OCI-LY3 (cell line): ENCODE measurements around the gene CCDC170.

Experiments
- H2AFZ ChIP-seq: fragments of 200-600, 300-600 bp; shearing (Covaris generic); 2 replicates; pipeline ENCODE4 v1.6.0; 2014; ENCODE audit warnings: antibody characterized with exemption, low read depth, low read length
- H3K27ac ChIP-seq: fragments of 200-600, 300-600 bp; sonication (generic); 2 replicates; pipeline ENCODE4 v1.5.1; 2014; ENCODE audit warnings: mild to moderate bottlenecking, low read length, moderate library complexity, mixed read lengths
- H3K27me3 ChIP-seq: fragments of 200-600, 300-600 bp; sonication (generic); 2 replicates; pipeline ENCODE4 v1.6.1; 2014; ENCODE audit warnings: low read depth, low read length, mixed read lengths
- H3K36me3 ChIP-seq: fragments of 200-600, 300-600 bp; sonication (generic); replicated peaks from 2 replicates; pipeline ENCODE3; 2014; ENCODE audit warnings: low read depth, low read length, mixed read lengths
- H3K4me1 ChIP-seq: fragments of 300-600, 200-600 bp; sonication (generic); 2 replicates; pipeline ENCODE4 v1.6.1; 2014; ENCODE audit warnings: low read length, mixed read lengths
- H3K4me2 ChIP-seq: fragments of 200-600, 300-600 bp; sonication (generic); 2 replicates; pipeline ENCODE4 v1.6.1; 2014; ENCODE audit warnings: low read length, mixed read lengths
- H3K4me3 ChIP-seq: fragments of 300-600, 200-600 bp; sonication (generic); 2 replicates; pipeline ENCODE4 v1.5.1; 2014; ENCODE audit warnings: antibody characterized with exemption, mild to moderate bottlenecking, low read length, moderate library complexity
- H3K79me2 ChIP-seq: fragments of 300-600, 200-600 bp; shearing (Covaris generic); 2 replicates; pipeline ENCODE4 v1.6.1; 2014; ENCODE audit warnings: mild to moderate bottlenecking, low read length, mixed read lengths
- H3K9ac ChIP-seq: fragments of 300-600, 200-600 bp; shearing (Covaris generic); 2 replicates; pipeline ENCODE4 v1.6.0; 2014; ENCODE audit warnings: mild to moderate bottlenecking, low read length, moderate library complexity
- H3K9me3 ChIP-seq: fragments of 200-600, 300-600 bp; shearing (Covaris generic); 2 replicates; pipeline ENCODE4 v1.6.1; 2014; ENCODE audit warnings: low read length, mixed read lengths; ENCODE audit not compliant: insufficient read depth
- H4K20me1 ChIP-seq: fragments of 200-600, 300-600 bp; sonication (generic); 2 replicates; pipeline ENCODE4 v1.6.1; 2016; ENCODE audit warnings: low read length, mixed read lengths; ENCODE audit not compliant: insufficient read depth
- EZH2phosphoT487 ChIP-seq: fragments of 200-600 bp; shearing (Covaris generic); IDR thresholded peaks from 2 replicates; pipeline ENCODE4 v1.6.1; 2018; ENCODE audit warnings: antibody characterized with exemption, mixed run types, low read depth
- TF ChIP-seq, protein P1 (sequence below): fragments of 200-600, 300-600 bp; sonication (generic); IDR thresholded peaks from 2 replicates; pipeline ENCODE4 v1.5.1; 2014; ENCODE audit warnings: antibody characterized with exemption, low read length, low read depth

The CCDC170 gene

GRCh38 chr6:151624071-151624470 lies 130.3 kb downstream of the CCDC170 start:
- Histone ChIP-seq H4K20me1 (no peaks in the 10 kb centered on the region), H3K4me2 (no peak overlapping the region), H3K9ac (no peak overlapping the region), H2AFZ (no peak overlapping the region), H3K27ac (no peak overlapping the region), H3K9me3 (no peaks in the 10 kb centered on the region), H3K27me3 (no peaks in the 10 kb centered on the region), H3K4me3 (no peak overlapping the region), H3K36me3 (no peaks in the 10 kb centered on the region), H3K4me1 (peaks cover 10% of the 10 kb centered on the region), H3K79me2 (no peaks in the 10 kb centered on the region)
- TF ChIP-seq, protein P1, sequence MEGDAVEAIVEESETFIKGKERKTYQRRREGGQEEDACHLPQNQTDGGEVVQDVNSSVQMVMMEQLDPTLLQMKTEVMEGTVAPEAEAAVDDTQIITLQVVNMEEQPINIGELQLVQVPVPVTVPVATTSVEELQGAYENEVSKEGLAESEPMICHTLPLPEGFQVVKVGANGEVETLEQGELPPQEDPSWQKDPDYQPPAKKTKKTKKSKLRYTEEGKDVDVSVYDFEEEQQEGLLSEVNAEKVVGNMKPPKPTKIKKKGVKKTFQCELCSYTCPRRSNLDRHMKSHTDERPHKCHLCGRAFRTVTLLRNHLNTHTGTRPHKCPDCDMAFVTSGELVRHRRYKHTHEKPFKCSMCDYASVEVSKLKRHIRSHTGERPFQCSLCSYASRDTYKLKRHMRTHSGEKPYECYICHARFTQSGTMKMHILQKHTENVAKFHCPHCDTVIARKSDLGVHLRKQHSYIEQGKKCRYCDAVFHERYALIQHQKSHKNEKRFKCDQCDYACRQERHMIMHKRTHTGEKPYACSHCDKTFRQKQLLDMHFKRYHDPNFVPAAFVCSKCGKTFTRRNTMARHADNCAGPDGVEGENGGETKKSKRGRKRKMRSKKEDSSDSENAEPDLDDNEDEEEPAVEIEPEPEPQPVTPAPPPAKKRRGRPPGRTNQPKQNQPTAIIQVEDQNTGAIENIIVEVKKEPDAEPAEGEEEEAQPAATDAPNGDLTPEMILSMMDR: no peak
- no peak for TF ChIP-seq EZH2phosphoT487

- TF ChIP-seq, protein P1: no peak
- no peak for TF ChIP-seq EZH2phosphoT487
- H3K79me2 ChIP-seq: no peaks in the 10 kb centered on the region
- no peak overlapping the region for H3K9ac ChIP-seq
- peaks cover 10% of the 10 kb centered on the region for H3K4me1 ChIP-seq
- no peaks in the 10 kb centered on the region for H3K9me3 ChIP-seq
- H3K27ac ChIP-seq: no peak overlapping the region
- H3K36me3 ChIP-seq: no peaks in the 10 kb centered on the region
- H3K4me2 ChIP-seq: no peak overlapping the region
- H2AFZ ChIP-seq: no peak overlapping the region
- H4K20me1 ChIP-seq: no peaks in the 10 kb centered on the region
- no peaks in the 10 kb centered on the region for H3K27me3 ChIP-seq
- no peak overlapping the region for H3K4me3 ChIP-seq
These were observed 130.7 kb downstream of the CCDC170 start for GRCh38 chr6:151624481-151624880.

DNA sequence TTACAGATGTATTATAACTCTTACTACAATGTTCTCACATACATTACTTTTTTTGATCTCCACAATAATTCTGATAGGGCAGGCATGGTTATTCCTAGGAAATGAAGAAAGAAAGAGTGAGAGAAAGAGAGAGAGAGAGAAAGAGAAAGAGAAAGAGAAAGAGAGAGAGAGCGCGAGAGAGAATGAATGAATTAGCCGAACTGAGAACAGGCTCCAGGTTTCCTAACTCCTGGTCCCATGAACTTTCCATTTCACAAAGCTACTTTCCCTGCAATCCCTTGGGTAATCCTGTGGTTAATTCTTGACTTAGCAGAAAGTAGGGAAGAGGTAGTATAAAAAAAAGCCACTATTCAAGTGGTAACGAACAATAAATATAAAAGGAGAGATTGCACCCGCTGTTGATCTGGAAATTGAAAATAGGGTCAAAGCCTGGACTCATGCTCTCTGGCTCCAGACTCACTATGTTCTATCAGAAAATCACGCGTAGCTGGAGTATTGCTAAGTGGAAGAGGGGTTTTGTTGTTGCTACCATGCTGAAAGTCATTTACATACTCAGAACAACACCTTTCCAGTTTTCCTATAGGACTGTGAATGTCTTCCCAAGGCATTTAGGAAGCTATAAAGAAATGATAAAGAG lies 131.2 kb downstream of the CCDC170 start:
- no peak overlapping the region for H2AFZ ChIP-seq
- no peak overlapping the region for H3K4me2 ChIP-seq
- H3K36me3 ChIP-seq: no peaks in the 10 kb centered on the region
- no peak overlapping the region for H3K9ac ChIP-seq
- TF ChIP-seq EZH2phosphoT487: no peak
- TF ChIP-seq, protein P1: no peak
- H4K20me1 ChIP-seq: no peaks in the 10 kb centered on the region
- H3K4me1 ChIP-seq: peaks cover 10% of the 10 kb centered on the region
- no peaks in the 10 kb centered on the region for H3K9me3 ChIP-seq
- no peak overlapping the region for H3K4me3 ChIP-seq
- no peak overlapping the region for H3K27ac ChIP-seq
- no peaks in the 10 kb centered on the region for H3K27me3 ChIP-seq
- H3K79me2 ChIP-seq: no peaks in the 10 kb centered on the region

DNA sequence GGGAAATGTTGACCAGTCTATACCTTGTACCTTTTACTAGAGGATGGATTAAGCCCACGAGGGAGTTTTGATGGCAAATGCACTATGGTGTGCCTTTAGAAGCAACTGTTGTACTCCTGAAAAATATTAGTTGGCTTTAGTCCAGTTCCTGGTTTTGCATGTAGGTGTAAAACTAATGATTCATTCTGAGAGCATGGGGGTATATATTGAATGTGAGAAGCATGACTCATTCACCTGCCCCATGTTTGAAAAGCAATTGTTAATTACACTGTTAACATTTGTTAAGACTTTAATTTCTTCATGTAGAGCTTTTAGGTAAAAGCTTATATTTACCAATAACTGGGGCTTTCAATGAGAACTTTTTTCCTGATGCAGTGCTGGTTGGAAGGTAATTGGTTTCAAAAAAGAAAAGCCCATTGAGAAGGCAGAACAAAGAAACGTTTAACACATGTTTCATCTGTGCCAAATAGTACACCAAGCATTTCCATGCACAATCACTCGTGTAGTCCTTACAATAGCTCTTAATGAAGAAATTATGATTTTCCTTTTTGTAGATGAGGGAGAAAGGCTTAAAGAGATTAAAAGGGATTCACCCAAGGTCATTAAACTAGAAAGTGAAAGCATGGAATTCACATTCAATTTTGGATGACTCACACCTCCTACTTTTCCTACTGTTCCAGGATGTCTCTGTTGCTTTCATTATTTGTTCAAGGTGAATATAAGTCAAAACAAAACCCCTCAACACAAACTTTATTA lies 134.1 kb downstream of the CCDC170 start:
- no peaks in the 10 kb centered on the region for H3K79me2 ChIP-seq
- H2AFZ ChIP-seq: no peak overlapping the region
- no peaks in the 10 kb centered on the region for H4K20me1 ChIP-seq
- peak overlapping the region; percentile 28; the same call in 1 of the 2 replicates for H3K4me2 ChIP-seq
- H3K27me3 ChIP-seq: no peaks in the 10 kb centered on the region
- no peak for TF ChIP-seq EZH2phosphoT487
- TF ChIP-seq, protein P1: no peak
- no peak overlapping the region for H3K4me3 ChIP-seq
- H3K9me3 ChIP-seq: no peaks in the 10 kb centered on the region
- peaks cover 10% of the 10 kb centered on the region for H3K4me1 ChIP-seq
- H3K36me3 ChIP-seq: no peaks in the 10 kb centered on the region
- no peak overlapping the region for H3K27ac ChIP-seq
- no peak overlapping the region for H3K9ac ChIP-seq
